ENCODE data around the gene MAP6D1. TPM values are rescaled to one million over a fixed set of nuclear protein-coding genes. Genes with fewer than 3 reads are reported as not detected.

Gene MAP6D1
- total RNA-seq, 1 experiment from 2014 or later = 7.1 TPM

GRCh38 chr3:183807209-183807728 is 18.1 kb downstream of the MAP6D1 start:
- no peak overlapping the region for H3K56ac ChIP-seq (ENCODE audit: insufficient read length, low read depth, low read length)
- H3K4me2 ChIP-seq (ENCODE audit: insufficient read depth, insufficient read length, low read length) = no peak overlapping the region
- no peak overlapping the region for H4K91ac ChIP-seq (ENCODE audit: insufficient read length, low read depth, low read length)
- no peak overlapping the region for H2AFZ ChIP-seq (ENCODE audit: low read length)
- H2BK12ac ChIP-seq (ENCODE audit: insufficient read length, low read depth, low read length) = no peak overlapping the region
- H3K4me1 Mint-ChIP-seq = no peaks in the 10 kb centered on the region
- no peaks in the 10 kb centered on the region for H3K23me2 ChIP-seq (ENCODE audit: insufficient read length, low read depth, low read length, poor library complexity, severe bottlenecking)
- H3K79me1 ChIP-seq (ENCODE audit: insufficient read depth, low read depth, low read length, poor library complexity, severe bottlenecking) = no peaks in the 10 kb centered on the region
- no peaks in the 10 kb centered on the region for H3K9me3 ChIP-seq (ENCODE audit: control insufficient read depth, low read depth, low read length)
- H2BK120ac ChIP-seq (ENCODE audit: low read depth, low read length, poor library complexity, severe bottlenecking) = no peak overlapping the region
- TF ChIP-seq CTCF (conservative IDR thresholded peaks at IDR 0.05) = no peak
- H3K9ac ChIP-seq (ENCODE audit: extremely low read depth, insufficient read length, low read length) = no peak overlapping the region
- no peak overlapping the region for H4K5ac ChIP-seq (ENCODE audit: insufficient read length, low read depth, low read length)
- no peak overlapping the region for H2BK20ac ChIP-seq (ENCODE audit: low read depth, low read length, poor library complexity, severe bottlenecking)
- H3K23ac ChIP-seq (ENCODE audit: insufficient read length, low read depth, low read length) = no peak overlapping the region
- H2BK15ac ChIP-seq (ENCODE audit: low read depth, low read length) = no peak overlapping the region
- no peak overlapping the region for H3K14ac ChIP-seq (ENCODE audit: insufficient read depth, low read length)
- H3K79me2 ChIP-seq (ENCODE audit: insufficient read depth, low read length) = no peaks in the 10 kb centered on the region
- no peaks in the 10 kb centered on the region for H3K4me1 ChIP-seq (ENCODE audit: insufficient read depth, low read length)
- no peak overlapping the region for H3K27ac ChIP-seq (ENCODE audit: insufficient read length, low read depth, low read length)
- no peak overlapping the region for H2BK5ac ChIP-seq (ENCODE audit: insufficient read length, low read length)
- WGBS (ENCODE audit: extremely low coverage, insufficient read length, low lambda C conversion rate) = no CpG with 5 or more reads among the region's 12 CpGs
- no peaks in the 10 kb centered on the region for H3K9me3 Mint-ChIP-seq
- no peak overlapping the region for H3K4ac ChIP-seq (ENCODE audit: low read depth, low read length)
- no peak overlapping the region for H3T11ph ChIP-seq (ENCODE audit: low read length)
- H3K18ac ChIP-seq (ENCODE audit: insufficient read length, low read depth, low read length) = no peak overlapping the region
- no peak overlapping the region for H3K4me3 Mint-ChIP-seq
- peaks cover 48 to 95% (median 82%) of the 10 kb centered on the region in 3 experiments for H3K36me3 Mint-ChIP-seq (ENCODE audit: insufficient read depth in 1 of 3, low read depth in 3 of 3)
- no peak for DNase-seq
- H4K20me1 ChIP-seq (ENCODE audit: control insufficient read depth, insufficient read depth, insufficient read length) = no peaks in the 10 kb centered on the region
- peak overlapping the region in 1 of 3 experiments; percentile 46; a peak in 1 of 7 replicates for H3K27ac Mint-ChIP-seq
- H4K8ac ChIP-seq (replicated peaks; ENCODE audit: insufficient read length, low read depth, low read length) = no peak overlapping the region
- H3K27me3 ChIP-seq (ENCODE audit: insufficient read depth, low read length) = no peaks in the 10 kb centered on the region
- no peak overlapping the region for H2AK5ac ChIP-seq (ENCODE audit: insufficient read length, low read length)
- H3K27me3 Mint-ChIP-seq (ENCODE audit: low read depth) = no peaks in the 10 kb centered on the region

Data from H9 (cell line).